NCI-H2107 treated with DMSO at 0.1 percent for 48 hours (cell line): ENCODE results near the gene GATC.

ENCODE experiments used
- DNase-seq: peaks from one replicate; lab custom pipeline; 2025; ENCODE audit not compliant: unreplicated experiment; lab: John Stamatoyannopoulos, UW

GATC gene, protein sequence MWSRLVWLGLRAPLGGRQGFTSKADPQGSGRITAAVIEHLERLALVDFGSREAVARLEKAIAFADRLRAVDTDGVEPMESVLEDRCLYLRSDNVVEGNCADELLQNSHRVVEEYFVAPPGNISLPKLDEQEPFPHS

DNA sequence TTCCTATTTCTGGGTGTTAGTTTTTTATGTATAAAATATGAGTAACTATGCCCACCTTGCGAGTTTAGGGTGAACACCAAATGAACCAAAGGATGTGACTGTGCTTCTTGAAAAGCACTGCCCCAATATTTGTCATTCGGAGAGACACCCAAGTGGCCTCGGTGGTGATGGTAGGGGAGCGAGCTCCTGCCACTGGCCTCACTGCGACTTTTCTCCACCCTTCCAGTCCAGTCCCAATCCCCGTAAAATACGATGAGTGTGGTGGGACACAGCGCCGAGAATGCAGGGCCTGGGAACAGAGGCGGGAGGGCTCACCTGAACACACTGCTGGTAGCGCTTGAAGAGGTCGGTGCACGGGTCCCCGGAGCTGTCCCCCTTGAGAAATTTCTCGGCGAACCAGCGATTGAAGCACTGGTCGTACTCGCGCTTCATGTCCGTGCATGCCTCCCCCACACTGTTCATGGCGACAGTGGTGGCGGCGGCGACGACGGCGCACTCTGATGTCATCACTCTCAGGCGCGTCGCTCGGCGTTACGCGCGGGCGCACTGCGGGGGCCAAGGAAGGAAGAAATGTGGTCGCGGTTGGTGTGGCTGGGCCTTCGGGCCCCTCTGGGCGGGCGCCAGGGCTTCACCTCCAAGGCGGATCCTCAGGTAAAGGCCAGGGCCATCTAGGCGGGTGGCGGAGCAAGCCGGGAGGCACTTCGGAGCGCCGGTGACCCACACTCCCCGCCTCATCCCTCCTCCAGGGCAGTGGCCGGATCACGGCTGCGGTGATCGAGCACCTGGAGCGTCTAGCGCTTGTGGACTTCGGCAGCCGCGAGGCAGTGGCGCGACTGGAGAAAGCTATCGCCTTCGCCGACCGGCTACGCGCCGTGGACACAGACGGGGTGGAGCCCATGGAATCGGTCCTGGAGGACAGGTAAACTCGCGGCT lies at the start of gene GATC, which contains the start of gene TRIAP1:
Gene GATC, plus strand, starts transcription at position 534 of the 933 bp plus-strand sequence. Its CDS starts 37 bp downstream, at position 571.
Gene TRIAP1, minus strand, starts transcription at position 474 of the 933 bp plus-strand sequence. Its CDS starts 12 bp downstream, at position 462.
- DNase-seq: peak; percentile 58

DNA sequence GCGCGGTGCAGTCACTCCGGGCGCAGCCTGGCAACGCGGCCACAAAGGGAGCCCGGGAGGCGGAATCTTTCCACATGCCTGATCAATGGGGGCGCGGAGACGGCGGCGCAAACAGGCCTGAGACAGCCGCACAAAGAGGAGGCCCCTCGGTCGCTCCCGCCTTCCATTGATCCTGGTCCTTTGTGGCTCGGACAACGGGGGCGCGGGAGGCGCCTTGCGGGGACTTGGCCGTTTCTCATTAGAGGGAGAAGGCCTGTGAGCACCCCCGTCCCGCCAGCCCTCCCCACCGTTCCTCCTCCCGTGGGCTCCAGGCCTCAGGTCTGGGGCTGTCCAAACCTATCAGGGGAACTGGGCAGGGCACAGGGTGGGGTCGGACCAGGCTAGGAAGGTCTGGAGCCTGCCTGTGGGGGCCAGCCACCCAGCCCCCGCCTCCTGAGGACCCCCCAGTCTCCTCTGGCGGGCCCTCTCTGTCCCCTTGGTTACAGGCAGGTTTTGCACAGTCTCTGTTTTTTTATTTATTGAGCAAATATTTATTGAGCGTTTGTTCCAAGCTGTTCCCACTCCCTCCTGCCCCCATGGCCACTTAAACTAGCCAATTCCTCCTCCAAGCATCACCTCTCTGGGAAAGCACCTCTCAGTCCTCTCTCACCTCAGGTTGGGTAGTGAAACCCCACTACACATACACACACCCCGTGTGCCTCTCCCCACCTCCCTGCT lies 48.3 kb upstream of the GATC start:
- no peak for DNase-seq

DNA sequence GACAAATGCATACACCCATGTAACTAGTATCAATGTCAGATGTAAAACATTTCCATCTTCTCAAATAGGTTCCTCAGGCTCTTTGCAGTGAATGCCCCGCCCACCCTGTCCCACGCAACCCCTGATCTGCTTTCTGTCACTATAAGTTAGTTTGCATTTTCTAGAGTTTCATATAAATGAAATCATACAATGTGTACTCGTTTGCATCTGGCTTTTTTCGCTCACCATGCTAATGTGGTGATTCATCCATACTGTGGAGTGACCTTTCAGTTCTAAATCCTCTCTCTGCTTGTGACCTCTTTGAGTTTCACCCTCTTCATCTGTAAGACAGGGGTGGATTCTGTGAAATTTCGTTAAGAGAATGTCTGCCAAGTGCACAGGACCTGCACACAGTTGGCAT lies 46.7 kb upstream of the GATC start:
- DNase-seq: no peak

DNA sequence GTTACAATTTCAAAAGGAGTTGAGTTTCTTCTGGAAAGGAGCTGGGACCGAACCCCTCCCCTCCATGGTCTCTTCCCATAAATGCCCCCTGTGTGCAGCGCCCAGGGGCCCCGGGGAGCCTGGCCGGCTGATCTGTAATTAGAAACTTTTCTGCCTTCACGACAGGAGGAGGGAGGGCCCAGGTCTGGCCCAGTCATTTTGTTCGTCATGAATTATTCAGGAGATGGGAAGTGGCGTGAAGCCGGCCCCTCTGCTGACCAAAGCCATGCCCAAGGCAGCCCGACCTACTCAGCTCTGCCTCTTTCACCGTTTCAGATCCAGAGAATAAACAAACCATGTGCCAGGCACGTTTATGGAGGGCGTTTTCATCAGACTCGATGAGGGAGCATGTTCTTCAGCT lies 44.0 kb upstream of the GATC start:
- DNase-seq: no peak

DNA sequence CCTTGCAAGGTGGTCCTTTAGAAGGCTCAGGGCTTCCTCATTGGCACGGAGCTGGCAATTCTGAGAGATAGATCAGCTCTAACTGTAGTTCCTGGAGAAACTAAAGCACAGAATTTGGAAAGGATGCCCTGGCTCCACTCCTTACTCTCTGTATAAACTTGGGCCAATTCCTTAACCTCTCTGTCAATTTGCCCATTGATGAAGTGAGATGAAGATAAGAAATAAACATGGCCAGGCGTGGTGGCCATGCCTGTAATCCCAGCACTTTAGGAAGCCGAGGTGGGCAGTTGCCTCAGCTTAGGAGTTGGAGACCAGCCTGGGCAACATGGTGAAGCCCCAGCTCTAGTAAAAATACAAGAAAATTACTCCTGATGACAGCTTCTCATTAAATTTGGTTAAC lies 42.4 kb upstream of the GATC start:
- no peak for DNase-seq

DNA sequence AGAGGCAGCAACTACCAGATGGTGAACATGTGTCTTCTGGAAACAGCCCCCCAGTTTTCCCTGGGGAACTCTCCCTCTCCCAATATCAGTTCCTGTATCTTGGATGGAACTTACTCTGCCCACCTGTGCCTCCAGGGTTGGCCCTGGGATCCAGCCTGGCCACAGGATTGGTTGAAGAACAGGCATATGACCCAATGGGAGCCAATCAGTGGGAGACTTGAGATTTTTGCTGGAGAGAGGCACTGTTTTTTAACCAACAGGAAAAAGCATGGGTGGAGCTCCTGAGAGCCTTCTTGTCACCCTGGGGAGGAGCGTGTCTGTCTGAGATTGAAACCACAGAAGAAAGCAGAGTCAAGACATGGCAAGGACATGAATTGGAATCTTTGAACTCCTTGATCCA lies 42.0 kb upstream of the GATC start:
- no peak for DNase-seq

DNA sequence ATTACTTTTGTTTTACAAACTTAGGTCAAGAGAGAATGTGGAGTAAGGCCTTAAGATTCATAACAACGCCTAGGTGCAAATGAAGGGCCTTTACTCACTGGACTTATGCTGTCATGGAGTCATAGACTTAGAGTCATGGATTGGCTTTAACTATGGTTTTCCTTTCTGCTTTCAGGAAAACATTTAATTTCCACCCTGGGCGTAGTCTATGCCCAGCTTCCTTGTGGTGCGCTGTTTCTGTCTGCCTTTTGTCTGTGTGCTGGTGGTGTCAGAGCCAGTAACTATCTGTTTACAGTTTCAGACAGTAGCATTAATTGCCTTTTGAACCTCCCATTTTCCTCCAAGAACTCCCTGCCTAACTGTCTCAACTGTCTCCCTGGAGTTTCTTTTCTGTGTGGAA lies 40.2 kb upstream of the GATC start:
- DNase-seq: peak; percentile 16

DNA sequence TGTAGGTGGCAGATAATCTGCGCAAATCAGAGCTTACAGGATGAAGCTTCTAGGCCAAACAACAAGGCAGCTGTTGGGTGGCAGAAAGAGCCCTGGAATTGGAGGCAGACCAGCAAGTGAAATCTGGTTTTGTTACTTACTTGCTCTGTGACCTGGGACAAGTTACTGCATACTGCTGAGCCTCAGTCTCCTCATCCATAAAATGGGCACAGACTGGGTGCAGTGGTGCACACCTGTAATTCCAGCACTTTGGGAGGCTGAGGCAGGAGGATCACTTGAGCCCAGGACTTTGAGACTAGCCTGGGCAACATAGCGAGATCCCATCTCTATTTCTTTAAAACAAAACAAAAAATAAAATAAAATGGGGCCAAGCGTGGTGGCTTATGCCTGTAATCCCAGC lies 39.7 kb upstream of the GATC start:
- no peak for DNase-seq

DNA sequence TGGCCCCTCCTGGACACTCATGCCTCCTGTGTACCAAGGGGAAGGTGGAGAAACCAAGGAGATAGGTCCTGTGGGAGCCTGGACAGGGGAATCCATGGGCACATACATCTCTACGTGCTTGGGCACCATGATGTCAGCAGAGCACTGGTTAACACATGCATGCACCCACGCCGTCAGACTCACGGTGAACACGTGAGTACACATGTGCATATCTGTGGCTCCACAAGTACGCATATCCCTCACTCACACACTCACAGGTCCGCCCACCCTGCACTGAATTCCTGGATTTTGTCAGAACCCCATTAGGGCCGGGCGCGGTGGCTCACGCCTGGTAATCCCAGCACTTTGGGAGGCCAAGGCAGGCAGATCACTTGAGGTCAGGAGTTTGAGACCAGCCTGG lies 37.5 kb upstream of the GATC start:
- DNase-seq: no peak

DNA sequence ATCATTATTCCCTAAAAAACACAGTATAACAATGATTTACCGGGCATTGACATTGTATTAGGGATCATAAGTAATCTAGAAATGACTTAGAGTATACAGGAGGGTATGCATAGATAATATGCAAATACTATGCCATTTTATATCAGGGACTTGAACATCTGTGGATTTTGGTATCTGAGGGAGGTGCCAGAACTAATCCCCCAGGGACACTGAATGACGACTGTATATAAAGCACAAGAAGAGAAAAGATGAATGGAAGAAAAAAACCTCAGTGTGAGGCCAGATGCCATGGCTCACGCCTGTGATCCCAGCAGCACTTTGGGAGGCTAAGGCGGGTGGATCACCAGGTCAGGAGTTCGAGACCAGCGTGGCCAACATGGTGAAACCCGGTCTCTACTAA lies 33.8 kb upstream of the GATC start:
- DNase-seq: no peak

DNA sequence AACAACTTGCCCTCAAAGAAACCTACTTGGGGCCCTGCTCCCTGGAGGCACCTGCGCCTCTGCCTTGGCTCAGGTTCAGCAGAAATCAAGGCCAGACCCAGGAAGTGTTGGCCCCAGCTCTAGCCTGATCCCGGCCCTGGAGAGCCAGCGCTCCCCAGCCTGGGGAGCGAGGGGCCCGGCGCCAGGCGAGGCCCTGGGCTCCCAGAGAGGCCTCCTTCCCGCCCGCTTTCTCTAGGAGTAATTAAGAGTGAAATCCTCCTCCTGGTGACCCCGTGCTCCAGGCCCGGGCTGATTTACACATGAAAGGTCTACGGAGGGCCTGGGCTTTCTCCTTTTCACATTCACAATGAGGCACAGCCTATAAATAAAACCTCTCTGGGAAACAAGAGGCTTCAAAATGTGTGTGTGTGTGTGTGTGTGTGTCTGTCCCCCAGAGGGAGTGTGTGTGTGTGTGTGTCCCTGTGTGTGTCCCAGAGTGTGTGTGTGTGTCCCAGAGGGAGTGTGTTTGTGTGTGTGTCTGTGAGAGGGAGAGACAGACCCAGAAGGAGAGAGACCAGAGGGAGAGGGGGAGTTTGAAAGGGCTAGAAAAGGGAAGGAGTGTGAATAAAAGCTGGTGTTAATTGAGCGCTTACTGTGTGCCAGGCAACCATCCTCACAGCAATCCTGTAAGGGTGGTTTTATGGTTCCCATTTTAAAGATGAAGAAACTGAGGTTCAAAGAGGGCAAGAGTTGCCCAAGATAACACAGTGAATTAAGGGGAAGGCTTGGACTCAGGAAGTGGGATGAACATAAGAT lies 32.1 kb upstream of the GATC start:
- DNase-seq: peak; percentile 75

DNA sequence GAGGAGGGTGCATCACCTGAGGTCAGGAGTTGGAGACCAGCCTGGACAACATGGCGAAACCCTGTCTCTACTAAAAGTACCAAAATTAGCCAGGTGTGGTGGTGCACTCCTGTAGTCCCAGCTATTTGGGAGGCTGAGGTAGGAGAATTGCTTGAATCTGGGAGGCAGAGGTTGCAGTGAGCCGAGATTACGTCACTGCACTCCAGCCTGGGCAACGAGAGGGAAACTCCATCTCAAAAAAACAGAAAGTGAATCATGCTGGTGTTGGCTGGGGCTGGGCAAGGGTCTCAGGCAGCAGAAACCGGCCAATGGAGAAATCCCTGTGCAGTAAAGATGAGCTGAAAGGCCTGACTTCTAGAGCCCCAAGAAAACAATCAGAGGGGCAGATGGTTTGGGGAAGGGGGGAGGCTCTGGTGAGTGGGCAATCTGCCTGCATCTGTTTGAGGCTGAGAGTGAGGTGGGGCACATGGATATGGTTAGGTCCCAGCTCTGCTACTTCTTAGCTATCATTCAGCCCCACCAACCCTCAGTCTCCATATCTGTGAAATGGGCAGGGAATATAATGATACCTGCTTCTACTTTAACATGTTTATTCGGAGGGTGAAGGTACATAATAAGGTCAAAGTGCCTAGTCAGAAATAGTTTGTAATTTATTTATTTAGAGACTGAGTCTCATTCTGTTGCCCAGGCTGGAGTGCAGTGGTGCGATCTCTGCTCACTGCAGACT lies 29.6 kb upstream of the GATC start:
- DNase-seq: no peak

DNA sequence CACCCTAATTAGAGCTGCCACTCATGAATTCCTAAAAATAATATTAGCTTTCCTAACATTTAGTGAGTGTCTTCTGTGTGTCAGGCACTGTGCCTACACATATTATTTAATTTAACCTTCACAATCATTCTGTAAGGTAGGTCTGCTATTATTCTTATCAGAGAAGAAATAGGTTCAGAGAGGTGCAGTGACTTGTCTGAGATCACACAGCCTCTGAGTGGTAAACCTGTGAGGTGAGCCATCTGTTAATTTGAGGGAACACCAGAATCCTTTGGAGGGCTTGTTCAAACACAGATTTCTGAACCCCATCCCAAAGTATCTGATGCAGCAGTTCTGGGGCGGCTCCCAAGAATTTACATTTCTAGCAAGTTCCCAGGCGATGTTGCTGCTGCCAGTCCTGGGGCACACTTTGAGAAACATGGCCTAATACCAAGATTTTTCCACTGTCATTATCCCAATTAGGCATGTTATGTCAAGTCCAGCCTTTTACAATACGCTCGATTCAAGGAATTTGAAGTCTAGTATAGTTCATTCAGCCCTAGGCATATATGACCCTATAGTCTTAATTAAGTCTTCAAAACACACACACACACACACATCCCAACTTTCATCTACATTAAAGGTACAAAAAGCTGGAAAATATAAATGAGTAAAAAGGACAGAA lies 28.2 kb upstream of the GATC start:
- DNase-seq: no peak

DNA sequence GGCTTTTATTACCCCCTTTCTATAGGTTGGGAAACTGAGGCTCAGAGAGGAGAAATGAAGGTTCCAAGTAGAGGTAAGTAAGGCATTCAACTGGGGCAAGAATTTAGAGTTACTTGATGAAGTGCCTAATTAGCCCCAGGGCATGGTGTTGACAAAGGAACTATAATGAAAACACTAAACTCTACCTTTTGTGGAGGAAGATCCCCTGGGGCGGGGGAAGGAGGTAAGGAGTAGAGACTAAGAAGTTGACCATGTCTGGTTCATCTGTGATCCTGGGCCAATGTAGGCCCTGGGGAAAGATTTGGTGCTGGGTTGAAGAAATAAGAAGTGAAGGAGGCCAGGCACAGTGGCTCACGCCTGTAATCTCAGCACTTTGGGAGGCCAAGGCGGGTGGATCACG lies 24.5 kb upstream of the GATC start:
- DNase-seq: no peak

DNA sequence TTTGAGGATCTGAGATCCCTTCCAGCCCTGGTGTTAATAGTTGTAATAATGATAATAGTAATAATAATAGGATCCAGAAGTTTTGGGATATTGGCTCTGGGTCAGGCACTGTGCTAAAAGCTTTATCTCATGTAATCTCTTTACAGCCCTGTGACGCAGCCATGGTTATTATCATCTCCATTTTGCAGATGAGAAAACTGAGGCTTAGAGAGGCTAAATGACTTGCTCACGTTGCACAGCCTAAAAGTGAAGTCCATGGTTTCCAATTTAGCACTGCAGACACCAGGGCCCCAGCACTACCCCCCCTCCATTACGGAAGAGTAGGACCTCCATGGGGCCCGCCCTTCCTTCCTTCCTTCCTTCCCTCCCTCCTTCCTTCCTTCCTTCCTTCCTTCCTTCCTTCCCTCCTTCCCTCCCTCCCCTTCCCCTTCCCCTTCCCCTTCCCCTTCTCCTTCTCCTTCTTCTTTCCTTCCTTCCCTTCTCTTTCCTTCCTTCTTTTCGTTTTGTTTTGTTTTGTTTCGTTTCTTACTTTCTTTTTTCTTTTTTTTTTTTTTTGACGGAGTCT lies 23.3 kb upstream of the GATC start:
- DNase-seq: no peak

DNA sequence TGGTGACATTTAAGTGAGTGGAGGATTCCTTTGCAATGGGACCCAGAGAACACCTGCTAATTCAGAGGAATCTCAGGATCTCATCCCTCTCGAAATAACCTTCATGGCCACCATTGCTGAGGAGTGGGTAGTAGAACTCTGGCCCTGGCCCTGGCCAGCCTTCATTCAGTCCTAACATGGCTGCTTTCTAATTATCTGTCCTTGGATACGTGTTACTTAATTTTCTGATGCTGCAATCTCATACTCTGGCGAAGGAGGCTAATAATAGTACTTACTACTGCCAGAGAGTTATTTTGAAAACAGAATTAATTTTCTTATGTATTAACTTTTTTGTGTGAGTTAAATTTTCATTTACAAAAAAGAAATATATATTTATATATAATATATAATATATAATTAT lies 20.4 kb upstream of the GATC start:
- DNase-seq: no peak

DNA sequence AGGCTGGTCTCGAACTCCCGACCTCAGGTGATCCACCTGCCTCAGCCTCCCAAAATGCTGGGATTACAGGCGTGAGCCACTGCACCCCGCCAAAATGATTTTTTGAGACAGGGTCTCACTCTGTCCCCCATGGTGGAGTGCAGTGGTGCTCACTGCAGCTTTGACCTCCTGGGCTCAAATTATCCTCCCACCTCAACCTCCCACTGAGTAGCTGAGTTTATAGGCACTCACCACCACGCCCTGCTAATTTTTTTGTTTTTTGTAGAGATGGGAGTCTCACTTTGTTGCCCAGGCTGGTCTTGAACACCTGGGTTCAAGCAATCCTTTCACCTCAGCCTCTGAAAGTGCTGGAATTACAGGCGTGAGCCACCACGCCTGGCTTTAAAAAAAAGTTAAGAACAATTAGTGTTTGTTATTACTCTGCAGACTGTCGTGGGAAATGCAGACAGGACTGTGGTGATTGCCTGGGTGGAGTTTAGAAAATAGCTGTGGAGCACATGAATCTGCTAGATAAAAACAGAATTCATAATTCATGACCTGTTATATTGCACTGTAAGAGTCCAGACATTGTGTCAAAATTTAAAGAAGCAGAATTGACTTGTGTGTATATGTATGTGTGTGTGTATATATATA lies 17.5 kb upstream of the GATC start:
- no peak for DNase-seq

DNA sequence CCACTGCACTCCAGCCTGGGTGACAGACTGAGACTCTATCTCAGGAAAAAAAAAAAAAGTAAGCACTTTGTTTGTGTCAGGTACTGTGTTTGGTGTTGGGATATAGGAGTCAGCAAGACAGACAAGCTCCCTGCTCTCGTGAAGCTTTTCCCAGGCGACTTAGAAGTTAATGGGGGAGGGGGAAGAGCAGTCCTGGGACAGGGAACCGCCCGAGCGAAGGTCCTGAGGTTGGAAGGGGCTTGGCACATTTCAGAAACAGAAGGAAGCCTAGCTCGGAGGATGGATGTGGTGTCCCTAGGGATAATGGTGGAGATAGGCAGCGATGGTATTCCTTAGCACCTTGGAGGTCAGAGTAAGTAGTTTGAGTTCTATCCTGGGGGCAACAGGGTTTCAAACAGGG lies 16.9 kb upstream of the GATC start:
- DNase-seq: no peak
